ENCODE measurements around the gene ATXN1.

The ATXN1 gene

DNA sequence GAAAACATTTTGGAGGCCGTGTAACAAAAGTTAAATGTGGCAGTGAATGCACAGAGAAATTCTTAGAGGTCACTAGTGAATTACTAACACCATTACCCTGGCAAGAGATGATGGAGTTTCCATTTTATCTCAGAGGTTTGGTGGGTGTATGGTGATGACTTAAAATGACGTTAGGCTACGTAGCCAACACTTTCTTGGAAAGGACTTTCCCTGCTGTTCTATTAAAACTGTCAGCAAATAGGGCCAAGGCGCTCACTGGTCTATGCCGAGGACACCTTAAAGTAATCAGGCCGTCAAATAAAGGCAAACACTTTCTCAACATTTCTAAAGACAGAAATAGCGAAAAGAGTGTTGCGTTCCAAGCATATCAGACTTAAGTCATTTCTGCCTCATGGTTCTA lies 362.1 kb downstream of the ATXN1 start:
- TF ChIP-seq, protein P1, sequence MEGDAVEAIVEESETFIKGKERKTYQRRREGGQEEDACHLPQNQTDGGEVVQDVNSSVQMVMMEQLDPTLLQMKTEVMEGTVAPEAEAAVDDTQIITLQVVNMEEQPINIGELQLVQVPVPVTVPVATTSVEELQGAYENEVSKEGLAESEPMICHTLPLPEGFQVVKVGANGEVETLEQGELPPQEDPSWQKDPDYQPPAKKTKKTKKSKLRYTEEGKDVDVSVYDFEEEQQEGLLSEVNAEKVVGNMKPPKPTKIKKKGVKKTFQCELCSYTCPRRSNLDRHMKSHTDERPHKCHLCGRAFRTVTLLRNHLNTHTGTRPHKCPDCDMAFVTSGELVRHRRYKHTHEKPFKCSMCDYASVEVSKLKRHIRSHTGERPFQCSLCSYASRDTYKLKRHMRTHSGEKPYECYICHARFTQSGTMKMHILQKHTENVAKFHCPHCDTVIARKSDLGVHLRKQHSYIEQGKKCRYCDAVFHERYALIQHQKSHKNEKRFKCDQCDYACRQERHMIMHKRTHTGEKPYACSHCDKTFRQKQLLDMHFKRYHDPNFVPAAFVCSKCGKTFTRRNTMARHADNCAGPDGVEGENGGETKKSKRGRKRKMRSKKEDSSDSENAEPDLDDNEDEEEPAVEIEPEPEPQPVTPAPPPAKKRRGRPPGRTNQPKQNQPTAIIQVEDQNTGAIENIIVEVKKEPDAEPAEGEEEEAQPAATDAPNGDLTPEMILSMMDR (IDR thresholded peaks at IDR 0.05; ENCODE audit: insufficient read depth, low read length, poor library complexity, severe bottlenecking), result no peak
- no peak for DNase-seq (ENCODE audit: extremely low read depth, insufficient read length)
- no peaks in the 10 kb centered on the region for H3K27me3 ChIP-seq (replicated peaks; ENCODE audit: control insufficient read depth, insufficient read depth, low read length)
- H3K4me3 ChIP-seq (replicated peaks; ENCODE audit: low read depth, low read length), result no peak overlapping the region
- H3K36me3 ChIP-seq (ENCODE audit: control insufficient read depth, insufficient read depth, low read length), result no peaks in the 10 kb centered on the region

DNA sequence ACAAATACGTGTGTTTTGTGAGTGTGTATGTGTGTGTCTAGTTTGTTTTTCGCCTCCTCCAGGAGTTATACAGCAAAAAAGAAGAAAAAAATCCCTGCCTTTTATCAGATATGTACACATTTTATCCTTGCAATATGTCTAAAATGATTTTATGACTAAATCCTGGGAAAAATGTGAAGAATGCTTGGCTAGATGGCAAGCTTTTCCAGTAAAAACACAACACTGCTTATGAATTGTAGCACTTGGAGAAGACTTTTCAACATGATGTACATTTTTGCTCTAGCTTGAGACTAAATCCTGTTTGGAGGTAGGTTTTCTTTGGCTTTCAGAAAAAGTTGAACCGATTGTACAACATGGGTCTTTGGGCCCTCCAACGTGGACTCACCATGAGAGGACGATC lies 362.7 kb downstream of the ATXN1 start:
- H3K36me3 ChIP-seq (ENCODE audit: control insufficient read depth, insufficient read depth, low read length), result no peaks in the 10 kb centered on the region
- DNase-seq (ENCODE audit: extremely low read depth, insufficient read length), result no peak
- no peaks in the 10 kb centered on the region for H3K27me3 ChIP-seq (replicated peaks; ENCODE audit: control insufficient read depth, insufficient read depth, low read length)
- TF ChIP-seq, protein P1 (IDR thresholded peaks at IDR 0.05; ENCODE audit: insufficient read depth, low read length, poor library complexity, severe bottlenecking), result no peak
- H3K4me3 ChIP-seq (replicated peaks; ENCODE audit: low read depth, low read length), result no peak overlapping the region

DNA sequence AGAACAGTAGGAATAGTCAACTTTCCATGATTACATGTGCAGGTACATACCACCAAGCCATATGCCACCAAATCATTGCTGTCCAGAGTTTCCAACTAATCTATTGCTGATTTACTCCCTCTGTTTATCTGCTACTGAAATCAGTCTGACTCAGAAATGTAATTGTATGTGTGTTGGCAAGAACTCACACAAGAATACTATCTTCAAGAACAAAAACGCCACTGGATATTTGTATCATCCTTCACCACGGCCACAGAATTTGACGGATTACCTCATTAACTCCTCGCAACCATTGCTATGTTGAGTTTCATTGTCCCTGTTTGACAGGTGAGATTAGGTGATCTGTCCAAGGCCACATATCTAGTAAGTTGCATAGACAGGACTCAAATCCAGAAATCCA lies 363.6 kb downstream of the ATXN1 start:
- TF ChIP-seq, protein P1 (IDR thresholded peaks at IDR 0.05; ENCODE audit: insufficient read depth, low read length, poor library complexity, severe bottlenecking), result no peak
- DNase-seq (ENCODE audit: extremely low read depth, insufficient read length), result no peak

DNA sequence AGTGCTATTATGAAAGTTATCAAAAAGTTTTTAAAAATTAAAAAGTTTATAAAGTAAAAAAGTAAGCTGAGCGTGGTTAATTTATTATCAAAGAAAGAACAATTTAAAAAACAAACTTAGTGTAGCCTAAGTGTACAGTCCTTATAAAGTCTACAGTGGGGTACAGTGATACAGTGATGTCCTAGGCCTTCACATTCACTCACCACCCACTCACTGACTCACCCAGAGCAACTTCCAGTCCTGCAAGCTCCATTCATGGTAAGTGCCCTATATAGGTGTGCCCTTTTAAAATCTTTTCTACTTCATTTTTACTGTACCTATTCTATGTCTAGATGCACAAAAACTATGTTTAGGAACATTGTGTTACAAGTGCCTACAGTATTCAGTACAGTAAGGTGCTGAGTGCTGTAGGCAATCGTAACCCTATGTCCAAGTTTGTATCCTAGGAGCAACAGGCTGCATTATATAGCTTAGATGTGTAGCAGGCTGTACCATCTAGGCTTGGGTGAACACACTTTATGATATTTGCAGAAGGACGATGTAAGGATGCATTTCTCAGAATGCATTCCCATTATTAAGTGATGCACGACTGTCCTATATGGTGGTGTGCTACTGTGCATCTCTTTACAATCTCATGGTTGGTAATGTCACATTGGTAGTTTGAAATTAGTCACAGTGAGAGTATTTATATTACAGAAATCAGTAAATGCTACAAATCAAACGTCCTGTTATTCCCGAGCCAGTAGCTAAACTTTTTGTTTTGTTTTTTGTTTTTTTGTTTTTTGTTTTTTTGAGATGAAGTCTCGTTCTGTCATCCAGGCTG lies 364.6 kb downstream of the ATXN1 start:
- TF ChIP-seq, protein P1 (IDR thresholded peaks at IDR 0.05; ENCODE audit: insufficient read depth, low read length, poor library complexity, severe bottlenecking), result no peak
- Histone ChIP-seq H3K4me3 (replicated peaks; ENCODE audit: low read depth, low read length) (no peak overlapping the region), H3K27me3 (replicated peaks; ENCODE audit: control insufficient read depth, insufficient read depth, low read length) (no peaks in the 10 kb centered on the region), H3K36me3 (ENCODE audit: control insufficient read depth, insufficient read depth, low read length) (no peaks in the 10 kb centered on the region)
- DNase-seq (ENCODE audit: extremely low read depth, insufficient read length), result no peak

More for the DNA sequence above, 363.6 kb downstream of the ATXN1 start:
- H3K27me3 ChIP-seq (replicated peaks; ENCODE audit: control insufficient read depth, insufficient read depth, low read length), result no peaks in the 10 kb centered on the region
- H3K4me3 ChIP-seq (replicated peaks; ENCODE audit: low read depth, low read length), result no peak overlapping the region
- H3K36me3 ChIP-seq (ENCODE audit: control insufficient read depth, insufficient read depth, low read length), result no peaks in the 10 kb centered on the region

DNA sequence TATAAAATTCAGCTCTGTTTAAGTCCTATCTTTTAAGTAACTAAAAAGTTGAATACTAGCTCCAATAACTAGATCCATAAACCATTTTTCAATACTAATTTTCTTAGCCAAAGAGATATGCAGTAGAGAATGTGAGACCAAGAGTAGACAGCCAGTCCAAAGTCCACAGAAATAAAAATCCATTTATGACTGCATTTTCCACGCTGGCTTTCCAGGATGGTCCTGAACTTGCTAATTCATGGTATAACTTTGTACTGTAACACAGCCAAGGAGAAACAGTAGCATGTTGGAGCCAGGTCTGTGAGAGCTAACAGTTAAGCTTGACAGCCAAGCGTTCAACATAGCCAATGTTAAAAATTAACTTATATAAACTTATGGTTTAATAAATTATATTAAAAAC lies 366.6 kb downstream of the ATXN1 start:
- Histone ChIP-seq H3K4me3 (replicated peaks; ENCODE audit: low read depth, low read length) (no peak overlapping the region), H3K36me3 (ENCODE audit: control insufficient read depth, insufficient read depth, low read length) (no peaks in the 10 kb centered on the region), H3K27me3 (replicated peaks; ENCODE audit: control insufficient read depth, insufficient read depth, low read length) (no peaks in the 10 kb centered on the region)
- TF ChIP-seq, protein P1 (IDR thresholded peaks at IDR 0.05; ENCODE audit: insufficient read depth, low read length, poor library complexity, severe bottlenecking), result no peak
- DNase-seq (ENCODE audit: extremely low read depth, insufficient read length), result no peak
